ENCODE data around the gene KRTAP12-4. TPM values are rescaled to one million over a fixed set of nuclear protein-coding genes. Genes with fewer than 3 reads are reported as not detected.

Gene KRTAP12-4
- total RNA-seq, 2 experiments from 2014 or later = not detected

DNA sequence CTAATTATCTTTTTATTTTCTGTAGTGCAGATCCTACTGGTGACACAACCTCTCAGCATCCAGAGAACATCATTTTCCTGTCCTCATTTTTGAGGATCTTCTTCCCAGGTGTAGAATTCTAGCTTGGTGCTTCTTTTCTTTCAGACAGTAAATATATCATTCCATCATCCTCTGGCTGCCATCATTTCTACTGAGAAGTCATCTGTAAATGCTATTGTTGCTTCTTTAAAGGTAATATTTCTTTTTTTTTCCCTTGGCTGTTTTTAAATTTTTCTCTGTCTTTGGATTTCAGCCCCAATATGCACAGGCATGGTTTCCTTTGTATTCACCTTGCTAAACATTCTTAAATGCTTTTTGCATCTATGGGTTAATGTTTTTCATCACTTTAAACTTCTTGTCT is 30.9 kb downstream of the KRTAP12-4 start:
- H2AFZ ChIP-seq (ENCODE audit: low read length) = no peak overlapping the region
- no peak overlapping the region for H3K4me3 ChIP-seq (ENCODE audit: low read depth, low read length, poor library complexity, severe bottlenecking)
- peaks cover 26% of the 10 kb centered on the region for H3K9me3 ChIP-seq (ENCODE audit: low read length)
- BruUV-seq (replicated peaks) = no TSS peak
- no peak overlapping the region for H3K4me2 ChIP-seq (ENCODE audit: low read length)
- intact Hi-C loops (cut with micrococcal nuclease; ENCODE audit: unreplicated experiment) = no loop called here
- H3K4me1 ChIP-seq (ENCODE audit: insufficient read depth, low read length, poor library complexity, severe bottlenecking) = peaks cover 7% of the 10 kb centered on the region
- H3K36me3 ChIP-seq (ENCODE audit: insufficient read depth, low read length) = no peaks in the 10 kb centered on the region
- no peak overlapping the region for H3K27ac ChIP-seq (ENCODE audit: low read depth, low read length, poor library complexity, severe bottlenecking)
- DNase-seq (ENCODE audit: low spot score) = no peak
- no peaks in the 10 kb centered on the region for H3K9me2 ChIP-seq (ENCODE audit: insufficient read depth, low read length)
- POLR2A ChIA-PET = no interaction called here
- TF ChIP-seq, protein P1, sequence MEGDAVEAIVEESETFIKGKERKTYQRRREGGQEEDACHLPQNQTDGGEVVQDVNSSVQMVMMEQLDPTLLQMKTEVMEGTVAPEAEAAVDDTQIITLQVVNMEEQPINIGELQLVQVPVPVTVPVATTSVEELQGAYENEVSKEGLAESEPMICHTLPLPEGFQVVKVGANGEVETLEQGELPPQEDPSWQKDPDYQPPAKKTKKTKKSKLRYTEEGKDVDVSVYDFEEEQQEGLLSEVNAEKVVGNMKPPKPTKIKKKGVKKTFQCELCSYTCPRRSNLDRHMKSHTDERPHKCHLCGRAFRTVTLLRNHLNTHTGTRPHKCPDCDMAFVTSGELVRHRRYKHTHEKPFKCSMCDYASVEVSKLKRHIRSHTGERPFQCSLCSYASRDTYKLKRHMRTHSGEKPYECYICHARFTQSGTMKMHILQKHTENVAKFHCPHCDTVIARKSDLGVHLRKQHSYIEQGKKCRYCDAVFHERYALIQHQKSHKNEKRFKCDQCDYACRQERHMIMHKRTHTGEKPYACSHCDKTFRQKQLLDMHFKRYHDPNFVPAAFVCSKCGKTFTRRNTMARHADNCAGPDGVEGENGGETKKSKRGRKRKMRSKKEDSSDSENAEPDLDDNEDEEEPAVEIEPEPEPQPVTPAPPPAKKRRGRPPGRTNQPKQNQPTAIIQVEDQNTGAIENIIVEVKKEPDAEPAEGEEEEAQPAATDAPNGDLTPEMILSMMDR (conservative IDR thresholded peaks at IDR 0.05; ENCODE audit: low read length) = no peak
- no peak for TF ChIP-seq EZH2phosphoT487 (IDR thresholded peaks at IDR 0.05; ENCODE audit: borderline replicate concordance, low read depth, low read length)
- no peaks in the 10 kb centered on the region for H3K79me2 ChIP-seq (ENCODE audit: insufficient read depth, low read depth, low read length)
- CTCF ChIA-PET (ENCODE audit: unreplicated experiment) = no interaction called here
- H4K20me1 ChIP-seq (ENCODE audit: insufficient read depth, low read length) = no peaks in the 10 kb centered on the region

- Histone ChIP-seq H3K27ac (ENCODE audit: low read depth, low read length, poor library complexity, severe bottlenecking) (no peak overlapping the region), H3K9me2 (ENCODE audit: insufficient read depth, low read length) (no peaks in the 10 kb centered on the region), H3K4me2 (ENCODE audit: low read length) (no peak overlapping the region), H3K79me2 (ENCODE audit: insufficient read depth, low read depth, low read length) (no peaks in the 10 kb centered on the region), H3K36me3 (ENCODE audit: insufficient read depth, low read length) (no peaks in the 10 kb centered on the region), H3K4me1 (ENCODE audit: insufficient read depth, low read length, poor library complexity, severe bottlenecking) (peaks cover 12% of the 10 kb centered on the region), H3K9me3 (ENCODE audit: low read length) (peaks cover 26% of the 10 kb centered on the region), H4K20me1 (ENCODE audit: insufficient read depth, low read length) (no peaks in the 10 kb centered on the region), H3K4me3 (ENCODE audit: low read depth, low read length, poor library complexity, severe bottlenecking) (no peak overlapping the region), H2AFZ (ENCODE audit: low read length) (no peak overlapping the region; the same call in 1 of the 2 replicates)
- CTCF ChIA-PET (ENCODE audit: unreplicated experiment) = no interaction called here
- no peak for DNase-seq (ENCODE audit: low spot score)
- no TSS peak for BruUV-seq (replicated peaks)
- POLR2A ChIA-PET = interaction anchor here (1.2 kb wide), 1 partner anchor 981 kb away, joined by 6 read pairs; no protein-coding TSS in a partner anchor
- intact Hi-C loops (cut with micrococcal nuclease; ENCODE audit: unreplicated experiment) = no loop called here
- TF ChIP-seq, protein P1 (conservative IDR thresholded peaks at IDR 0.05; ENCODE audit: low read length) = no peak
- TF ChIP-seq EZH2phosphoT487 (IDR thresholded peaks at IDR 0.05; ENCODE audit: borderline replicate concordance, low read depth, low read length) = no peak
Measured at GRCh38 chr21:44619886-44620285, 34.6 kb downstream of the KRTAP12-4 start.

- no TSS peak for BruUV-seq (replicated peaks)
- Histone ChIP-seq H4K20me1 (ENCODE audit: insufficient read depth, low read length) (no peaks in the 10 kb centered on the region), H3K36me3 (ENCODE audit: insufficient read depth, low read length) (no peaks in the 10 kb centered on the region), H3K9me2 (ENCODE audit: insufficient read depth, low read length) (no peaks in the 10 kb centered on the region), H3K4me1 (ENCODE audit: insufficient read depth, low read length, poor library complexity, severe bottlenecking) (peaks cover 12% of the 10 kb centered on the region), H2AFZ (ENCODE audit: low read length) (peak overlapping the region; percentile 62), H3K79me2 (ENCODE audit: insufficient read depth, low read depth, low read length) (no peaks in the 10 kb centered on the region), H3K4me2 (ENCODE audit: low read length) (0 out of 2 replicates have a peak overlapping the region, but pooled peaks have one; percentile 6), H3K27ac (ENCODE audit: low read depth, low read length, poor library complexity, severe bottlenecking) (no peak overlapping the region), H3K4me3 (ENCODE audit: low read depth, low read length, poor library complexity, severe bottlenecking) (no peak overlapping the region), H3K9me3 (ENCODE audit: low read length) (peaks cover 23% of the 10 kb centered on the region)
- TF ChIP-seq, protein P1 (conservative IDR thresholded peaks at IDR 0.05; ENCODE audit: low read length) = no peak
- no peak for TF ChIP-seq EZH2phosphoT487 (IDR thresholded peaks at IDR 0.05; ENCODE audit: borderline replicate concordance, low read depth, low read length)
- intact Hi-C loops (cut with micrococcal nuclease; ENCODE audit: unreplicated experiment) = no loop called here
- ChIA-PET POLR2A (interaction anchor here (1.2 kb wide), 1 partner anchor 980 kb away, joined by 6 read pairs; no protein-coding TSS in a partner anchor), CTCF (ENCODE audit: unreplicated experiment) (no interaction called here)
- DNase-seq (ENCODE audit: low spot score) = peak; percentile 36
Measured at GRCh38 chr21:44618909-44619308, 35.5 kb downstream of the KRTAP12-4 start.
